ENCODE data around the gene NKAIN1. TPM values are rescaled to one million over a fixed set of nuclear protein-coding genes. Genes with fewer than 3 reads are reported as not detected.
"Not testable (repeated sequence)": the region's sequence is repeated elsewhere in the genome, so short reads cannot be mapped to it uniquely, and the experiment has no call there.

Gene NKAIN1
- total and polyA plus RNA-seq, 2 experiments from 2014 or later: 14.7 to 56.7 TPM

- not testable (repeated sequence) for H3K27me3 Mint-ChIP-seq (ENCODE audit: insufficient read depth, low read depth, poor library complexity); H3K36me3 ChIP-seq (ENCODE audit: insufficient read depth); DNase-seq (ENCODE audit: low spot score); H2AFZ ChIP-seq; H4K20me1 ChIP-seq (replicated peaks; ENCODE audit: insufficient read depth); H3K9me2 ChIP-seq (ENCODE audit: insufficient read depth); H3F3A ChIP-seq (replicated peaks; ENCODE audit: low read depth); H3K27ac Mint-ChIP-seq; H3K4me2 ChIP-seq; H3K4me1 Mint-ChIP-seq; H3K27me3 ChIP-seq (ENCODE audit: insufficient read depth); H3K4me3 Mint-ChIP-seq; H3K9me3 Mint-ChIP-seq; ATAC-seq; H3K4me3 ChIP-seq; H3K27ac ChIP-seq (ENCODE audit: low read depth); H3K4me1 ChIP-seq (ENCODE audit: insufficient read depth); H3K79me2 ChIP-seq (replicated peaks; ENCODE audit: insufficient read depth); H3K36me3 Mint-ChIP-seq (ENCODE audit: low read depth)
Observed at GRCh38 chr1:31137873-31138272, 101.8 kb downstream of the NKAIN1 start.

- Mint-ChIP-seq H3K27ac (no peak overlapping the region), H3K4me1 (no peaks in the 10 kb centered on the region), H3K36me3 (ENCODE audit: low read depth) (no peaks in the 10 kb centered on the region), H3K4me3 (no peak overlapping the region), H3K27me3 (ENCODE audit: insufficient read depth, low read depth, poor library complexity) (peaks cover 4% of the 10 kb centered on the region), H3K9me3 (peaks cover 9% of the 10 kb centered on the region; the same call in 1 of the 3 replicates)
- TF ChIP-seq REST (IDR thresholded peaks at IDR 0.05; ENCODE audit: unreplicated experiment) (no peak), EZH2phosphoT487 (IDR thresholded peaks at IDR 0.05; ENCODE audit: unreplicated experiment) (no peak), JUNB (IDR thresholded peaks at IDR 0.05; ENCODE audit: unreplicated experiment) (no peak), ZNF114 (CRISPR knock-in tag; IDR thresholded peaks at IDR 0.05) (no peak), CTCF (conservative IDR thresholded peaks at IDR 0.05; ENCODE audit: low read depth in 2 of 2) (no peak), ZNF331 (CRISPR knock-in tag; IDR thresholded peaks at IDR 0.05; ENCODE audit: low read depth) (no peak), CREB1 (CRISPR knock-in tag; IDR thresholded peaks at IDR 0.05; ENCODE audit: low read depth) (no peak)
- Histone ChIP-seq H2AFZ (no peak overlapping the region), H3K79me2 (replicated peaks; ENCODE audit: insufficient read depth) (no peaks in the 10 kb centered on the region), H4K20me1 (replicated peaks; ENCODE audit: insufficient read depth) (no peaks in the 10 kb centered on the region), H3K4me2 (no peak overlapping the region), H3K9me2 (ENCODE audit: insufficient read depth) (peaks cover 6% of the 10 kb centered on the region; the same call in 1 of the 2 replicates), H3K4me3 (no peak overlapping the region), H3K27ac (ENCODE audit: low read depth) (no peak overlapping the region), H3F3A (replicated peaks; ENCODE audit: low read depth) (no peaks in the 10 kb centered on the region), H3K36me3 (ENCODE audit: insufficient read depth) (no peaks in the 10 kb centered on the region), H3K4me1 (ENCODE audit: insufficient read depth) (no peaks in the 10 kb centered on the region), H3K27me3 (ENCODE audit: insufficient read depth) (no peaks in the 10 kb centered on the region)
- ATAC-seq: no peak
- no peak for DNase-seq (ENCODE audit: low spot score)
Observed at GRCh38 chr1:31135973-31136600, 103.6 kb downstream of the NKAIN1 start.

Data from GM23338 (cell line).